ENCODE data around the gene MYO1A. TPM values are rescaled to one million over a fixed set of nuclear protein-coding genes. Genes with fewer than 3 reads are reported as not detected.

The MYO1A gene
- total and polyA plus RNA-seq, 7 experiments from 2014 or later: 0.56 to 2.3 (median 1.8) TPM

- Mint-ChIP-seq H3K36me3 (peaks cover 0 to 30% (median 17%) of the 10 kb centered on the region in 5 donors), H3K4me3 (no peak overlapping the region), H3K4me1 (peaks cover 12 to 52% (median 35%) of the 10 kb centered on the region in 7 donors), H3K27me3 (no peaks in the 10 kb centered on the region), H3K27ac (peak overlapping the region in 6 of 9 donors; percentile 32 to 93 (median 60)), H3K9me3 (peaks cover 0 to 2% (median 0%) of the 10 kb centered on the region in 11 donors)
- H3K9me3 ChIP-seq (ENCODE audit: control insufficient read depth in 2 of 3, low read length in 3 of 3): no peaks in the 10 kb centered on the region
- peaks cover 0 to 12% of the 10 kb centered on the region in 2 donors for H3K4me1 ChIP-seq (ENCODE audit: control insufficient read depth in 2 of 2, insufficient read depth in 2 of 2, low read length in 2 of 2)
- ChIA-PET CTCF (interaction anchor here (0.6 to 8.3 kb wide), 6 partner anchors 10 to 698 kb away, joined by 3 to 212 read pairs (median 4); partner anchors contain the start of genes NAB2 and STAT6), POLR2A (interaction anchor here (0.6 to 13.7 kb wide), 6 partner anchors 10 to 44 kb away, joined by 3 to 294 read pairs (median 6); partner anchors contain the start of gene STAT6)
- H3K27ac ChIP-seq (ENCODE audit: low read depth, low read length): no peak overlapping the region
- DNase-seq (no peak), ATAC-seq (no peak)
- peaks cover 8 to 24% (median 13%) of the 10 kb centered on the region in 3 experiments for H3K36me3 ChIP-seq (ENCODE audit: control insufficient read depth in 2 of 3, insufficient read depth in 3 of 3, low read length in 3 of 3)
- no peaks in the 10 kb centered on the region for H3K27me3 ChIP-seq (ENCODE audit: control insufficient read depth in 2 of 2, insufficient read depth in 2 of 2, low read length in 2 of 2)
- H3K4me3 ChIP-seq (ENCODE audit: low read length): no peak overlapping the region
- intact Hi-C loops (cut with micrococcal nuclease): no loop called here
Observed at GRCh38 chr12:57072661-57073060, 22.7 kb upstream of the MYO1A start.

GRCh38 chr12:57069523-57069922 is 19.6 kb upstream of the MYO1A start:
- intact Hi-C loops (cut with micrococcal nuclease): loop anchor here (1.0 kb wide), 7 partner anchors 9 to 312 kb away; partner anchors contain the start of gene NEMP1 (in 2 of the 2)
- no peaks in the 10 kb centered on the region for H3K9me3 ChIP-seq (ENCODE audit: control insufficient read depth in 2 of 3, low read length in 3 of 3)
- Mint-ChIP-seq H3K9me3 (peaks cover 0 to 3% (median 0%) of the 10 kb centered on the region in 11 donors), H3K27ac (peak overlapping the region; percentile 70 to 89 (median 83)), H3K4me1 (peaks cover 13 to 50% (median 30%) of the 10 kb centered on the region in 7 donors), H3K27me3 (no peaks in the 10 kb centered on the region), H3K4me3 (peak overlapping the region in 8 of 10 donors; percentile 4 to 33 (median 20)), H3K36me3 (peaks cover 0 to 36% (median 22%) of the 10 kb centered on the region in 5 donors)
- DNase-seq: peak in 8 of 9 donors; percentile 42 to 79 (median 72)
- H3K36me3 ChIP-seq (ENCODE audit: control insufficient read depth in 2 of 3, insufficient read depth in 3 of 3, low read length in 3 of 3): peaks cover 8 to 24% (median 13%) of the 10 kb centered on the region in 3 experiments
- peaks cover 4 to 15% of the 10 kb centered on the region in 2 donors for H3K4me1 ChIP-seq (ENCODE audit: control insufficient read depth in 2 of 2, insufficient read depth in 2 of 2, low read length in 2 of 2)
- H3K27me3 ChIP-seq (ENCODE audit: control insufficient read depth in 2 of 2, insufficient read depth in 2 of 2, low read length in 2 of 2): no peaks in the 10 kb centered on the region
- peak overlapping the region; percentile 60 for H3K27ac ChIP-seq (ENCODE audit: low read depth, low read length)
- ChIA-PET POLR2A (interaction anchor here (0.6 to 13.7 kb wide), 14 partner anchors 9 to 382 kb away, joined by 3 to 294 read pairs (median 4); partner anchors contain the start of genes NAB2, NEMP1 and STAT6), CTCF (interaction anchor here (0.6 to 8.3 kb wide), 26 partner anchors 9 to 168 kb away, joined by 3 to 212 read pairs (median 5); partner anchors contain the start of genes MYO1A, NEMP1, STAT6 and ZBTB39)
- ATAC-seq: peak; percentile 100
- H3K4me3 ChIP-seq (ENCODE audit: low read length): no peak overlapping the region

GRCh38 chr12:57066245-57066644 is 16.3 kb upstream of the MYO1A start:
- Mint-ChIP-seq H3K9me3 (peaks cover 0 to 3% (median 0%) of the 10 kb centered on the region in 11 donors), H3K27ac (peak overlapping the region in 5 of 9 donors; percentile 12 to 91 (median 49)), H3K27me3 (no peaks in the 10 kb centered on the region), H3K4me3 (peak overlapping the region in 1 of 10 donors; percentile 59), H3K4me1 (peaks cover 18 to 55% (median 42%) of the 10 kb centered on the region in 7 donors), H3K36me3 (peaks cover 0 to 31% (median 22%) of the 10 kb centered on the region in 5 donors)
- ATAC-seq (no peak), DNase-seq (no peak)
- H3K27ac ChIP-seq (ENCODE audit: low read depth, low read length): no peak overlapping the region
- POLR2A ChIA-PET: interaction anchor here (1.1 to 13.7 kb wide), 3 partner anchors 43 to 62 kb away, joined by 3 to 294 read pairs (median 4); partner anchors contain the start of genes LRP1 and STAT6
- H3K27me3 ChIP-seq (ENCODE audit: control insufficient read depth in 2 of 2, insufficient read depth in 2 of 2, low read length in 2 of 2): no peaks in the 10 kb centered on the region
- CTCF ChIA-PET: interaction anchor here (0.6 to 11.2 kb wide), 6 partner anchors 15 to 429 kb away, joined by 3 to 241 read pairs (median 7); partner anchors contain the start of genes STAT6 and ZBTB39
- peaks cover 17 to 28% of the 10 kb centered on the region in 2 donors for H3K4me1 ChIP-seq (ENCODE audit: control insufficient read depth in 2 of 2, insufficient read depth in 2 of 2, low read length in 2 of 2)
- intact Hi-C loops (cut with micrococcal nuclease): no loop called here
- peaks cover 5 to 12% (median 8%) of the 10 kb centered on the region in 3 experiments for H3K36me3 ChIP-seq (ENCODE audit: control insufficient read depth in 2 of 3, insufficient read depth in 3 of 3, low read length in 3 of 3)
- H3K9me3 ChIP-seq (ENCODE audit: control insufficient read depth in 2 of 3, low read length in 3 of 3): no peaks in the 10 kb centered on the region
- no peak overlapping the region for H3K4me3 ChIP-seq (ENCODE audit: low read length)

- peaks cover 17 to 20% of the 10 kb centered on the region in 2 donors for H3K4me1 ChIP-seq (ENCODE audit: control insufficient read depth in 2 of 2, insufficient read depth in 2 of 2, low read length in 2 of 2)
- peaks cover 0 to 15% (median 0%) of the 10 kb centered on the region in 3 experiments for H3K36me3 ChIP-seq (ENCODE audit: control insufficient read depth in 2 of 3, insufficient read depth in 3 of 3, low read length in 3 of 3)
- H3K27me3 ChIP-seq (ENCODE audit: control insufficient read depth in 2 of 2, insufficient read depth in 2 of 2, low read length in 2 of 2): no peaks in the 10 kb centered on the region
- peaks cover 0 to 27% (median 8%) of the 10 kb centered on the region in 5 donors for H3K36me3 Mint-ChIP-seq
- POLR2A ChIA-PET: interaction anchor here (1.5 to 13.7 kb wide), 4 partner anchors 11 to 56 kb away, joined by 4 to 294 read pairs (median 21); partner anchors contain the start of gene STAT6
- CTCF ChIA-PET: interaction anchor here (0.6 to 11.2 kb wide), 10 partner anchors 23 to 346 kb away, joined by 3 to 241 read pairs (median 8); partner anchors contain the start of genes STAT6, TAC3 and ZBTB39
- H3K9me3 Mint-ChIP-seq: peaks cover 0 to 3% (median 0%) of the 10 kb centered on the region in 11 donors
- H3K4me3 Mint-ChIP-seq: peak overlapping the region; percentile 13 to 90 (median 80)
- H3K4me3 ChIP-seq (ENCODE audit: low read length): peak overlapping the region; percentile 15
- peaks cover 10 to 45% (median 34%) of the 10 kb centered on the region in 7 donors for H3K4me1 Mint-ChIP-seq
- H3K27ac ChIP-seq (ENCODE audit: low read depth, low read length): peak overlapping the region; percentile 76
- ATAC-seq (peak; percentile 97), DNase-seq (peak in 7 of 9 donors; percentile 67 to 90 (median 85))
- H3K27me3 Mint-ChIP-seq: no peaks in the 10 kb centered on the region
- peak overlapping the region; percentile 79 to 97 (median 91) for H3K27ac Mint-ChIP-seq
- no peaks in the 10 kb centered on the region for H3K9me3 ChIP-seq (ENCODE audit: control insufficient read depth in 2 of 3, low read length in 3 of 3)
- intact Hi-C loops (cut with micrococcal nuclease): loop anchor here (1.0 to 5.0 kb wide), 9 partner anchors 14 to 427 kb away; partner anchors contain the start of genes NEMP1 (in 2 of the 2) and PRIM1 (in 1 of the 2)
Observed at GRCh38 chr12:57063991-57064685, 14.2 kb upstream of the MYO1A start.

GRCh38 chr12:57058454-57058853 is 8.5 kb upstream of the MYO1A start:
- H3K27ac ChIP-seq (ENCODE audit: low read depth, low read length): no peak overlapping the region
- H3K27me3 ChIP-seq (ENCODE audit: control insufficient read depth in 2 of 2, insufficient read depth in 2 of 2, low read length in 2 of 2): no peaks in the 10 kb centered on the region
- Mint-ChIP-seq H3K4me1 (peaks cover 0 to 17% (median 14%) of the 10 kb centered on the region in 7 donors), H3K27me3 (no peaks in the 10 kb centered on the region), H3K27ac (peak overlapping the region in 4 of 9 donors; percentile 13 to 59 (median 36)), H3K36me3 (peaks cover 0 to 38% (median 14%) of the 10 kb centered on the region in 5 donors), H3K4me3 (no peak overlapping the region), H3K9me3 (peaks cover 0 to 4% (median 0%) of the 10 kb centered on the region in 11 donors)
- peaks cover 5 to 7% of the 10 kb centered on the region in 2 donors for H3K4me1 ChIP-seq (ENCODE audit: control insufficient read depth in 2 of 2, insufficient read depth in 2 of 2, low read length in 2 of 2)
- ChIA-PET CTCF (interaction anchor here (1.0 to 11.2 kb wide), 4 partner anchors 29 to 169 kb away, joined by 3 to 241 read pairs (median 26); partner anchors contain the start of genes STAT6 and ZBTB39), POLR2A (interaction anchor here (1.3 kb wide), 1 partner anchor 12 kb away, joined by 3 read pairs; no protein-coding TSS in a partner anchor)
- no peak for DNase-seq
- intact Hi-C loops (cut with micrococcal nuclease): no loop called here
- no peak for ATAC-seq
- H3K9me3 ChIP-seq (ENCODE audit: control insufficient read depth in 2 of 3, low read length in 3 of 3): no peaks in the 10 kb centered on the region
- no peak overlapping the region for H3K4me3 ChIP-seq (ENCODE audit: low read length)
- H3K36me3 ChIP-seq (ENCODE audit: control insufficient read depth in 2 of 3, insufficient read depth in 3 of 3, low read length in 3 of 3): peaks cover 0 to 37% (median 0%) of the 10 kb centered on the region in 3 experiments
